OCI-LY1 (cell line): Measurements from ENCODE around the gene AIF1L.

ENCODE experiments used
- H2AFZ ChIP-seq: fragments of 200-600 bp; sonication (generic), shearing (Covaris generic); 2 replicates; pipeline ENCODE4 v1.6.0; 2014; ENCODE audit warnings: antibody characterized with exemption, mild to moderate bottlenecking, low read length
- H3F3A ChIP-seq: fragments of 200-600 bp; sonication (generic), shearing (Covaris generic); 2 replicates; pipeline ENCODE4 v1.6.0; 2014; ENCODE audit warnings: mild to moderate bottlenecking, antibody characterized with exemption, low read length, moderate library complexity; ENCODE audit not compliant: insufficient read depth
- H3K27ac ChIP-seq: fragments of 200-600 bp; sonication (generic); 2 replicates; pipeline ENCODE4 v1.5.1; 2014; ENCODE audit warnings: low read length, mixed run types, mild to moderate bottlenecking, low read depth; ENCODE audit not compliant: poor library complexity, severe bottlenecking
- H3K27me3 ChIP-seq: fragments of 200-600 bp; sonication (generic); 2 replicates; pipeline ENCODE4 v1.6.0; 2014; ENCODE audit warnings: antibody characterized with exemption, mild to moderate bottlenecking, low read length, moderate library complexity; ENCODE audit not compliant: insufficient read depth
- H3K36me3 ChIP-seq: fragments of 200-600 bp; sonication (generic); 2 replicates; pipeline ENCODE4 v1.6.1; 2014; ENCODE audit warnings: mild to moderate bottlenecking, antibody characterized with exemption, low read length, moderate library complexity, mixed read lengths; ENCODE audit not compliant: insufficient read depth
- H3K4me1 ChIP-seq: fragments of 200-600 bp; sonication (generic); 2 replicates; pipeline ENCODE4 v1.5.1; 2014; ENCODE audit warnings: mild to moderate bottlenecking, low read length, moderate library complexity; ENCODE audit not compliant: insufficient read depth, severe bottlenecking
- H3K4me2 ChIP-seq: fragments of 200-600 bp; sonication (generic), shearing (Covaris generic); 2 replicates; pipeline ENCODE4 v1.6.1; 2014; ENCODE audit warnings: low read length
- H3K4me3 ChIP-seq: fragments of 200-600 bp; sonication (generic); 2 replicates; pipeline ENCODE4 v1.5.1; 2014; ENCODE audit warnings: low read length, low read depth, mild to moderate bottlenecking, mixed read lengths; ENCODE audit not compliant: poor library complexity, severe bottlenecking
- H3K79me2 ChIP-seq: fragments of 200-600 bp; shearing (Covaris generic); 2 replicates; pipeline ENCODE4 v1.6.1; 2016; ENCODE audit warnings: mixed run types, low read length, mixed read lengths; ENCODE audit not compliant: insufficient read depth
- H3K9ac ChIP-seq: fragments of 200-600 bp; sonication (generic), shearing (Covaris generic); 2 replicates; pipeline ENCODE4 v1.6.1; 2014; ENCODE audit warnings: mild to moderate bottlenecking, low read length, mixed read lengths
- H3K9me2 ChIP-seq: fragments of 200-600 bp; sonication (generic), shearing (Covaris generic); 2 replicates; pipeline ENCODE4 v1.6.1; 2014; ENCODE audit warnings: low read depth, mild to moderate bottlenecking, low read length, mixed read lengths
- H3K9me3 ChIP-seq: fragments of 200-600 bp; shearing (Covaris generic); 2 replicates; pipeline ENCODE4 v1.6.1; 2014; ENCODE audit warnings: low read length, mixed read lengths
- H4K20me1 ChIP-seq: fragments of 200-600 bp; sonication (generic), shearing (Covaris generic); 2 replicates; pipeline ENCODE4 v1.6.0; 2016; ENCODE audit warnings: mild to moderate bottlenecking, low read length; ENCODE audit not compliant: insufficient read depth
- EZH2 ChIP-seq: fragments of 200-600 bp; sonication (generic), shearing (Covaris generic); IDR thresholded peaks from 2 replicates; pipeline ENCODE4 v1.8.0; 2017; ENCODE audit warnings: borderline replicate concordance, mixed run types, mild to moderate bottlenecking, antibody characterized with exemption, low read length, moderate library complexity, mixed read lengths
- TF ChIP-seq, protein P1 (sequence below): fragments of 200-600 bp; sonication (generic), shearing (Covaris generic); IDR thresholded peaks from 2 replicates; pipeline ENCODE4 v1.5.1; 2017; ENCODE audit warnings: mild to moderate bottlenecking, antibody characterized with exemption, low read length, moderate library complexity, mixed read lengths

The AIF1L gene

DNA sequence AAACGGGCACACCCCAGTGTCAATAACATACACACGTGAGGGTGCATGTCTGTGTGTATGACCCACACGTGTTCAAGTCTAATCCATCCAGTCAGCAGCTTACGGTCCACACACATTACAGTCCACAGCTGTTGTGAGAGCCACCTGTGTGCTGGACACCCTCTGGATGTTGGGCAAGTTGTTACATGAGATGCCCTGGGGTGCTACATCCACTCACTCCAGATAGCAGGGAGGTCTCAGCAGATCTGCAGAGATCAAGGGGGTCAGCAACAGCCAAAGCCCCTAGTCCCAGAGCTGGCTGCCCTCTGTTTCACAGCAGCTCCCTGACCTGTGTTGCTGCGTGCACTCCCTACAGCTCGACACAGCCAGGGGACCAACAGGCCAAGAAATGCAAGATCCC lies 4.3 kb upstream of the AIF1L start:
- Histone ChIP-seq H3K4me2 (no peak overlapping the region), H3K36me3 (no peaks in the 10 kb centered on the region), H3K9me3 (no peaks in the 10 kb centered on the region), H3K9me2 (no peaks in the 10 kb centered on the region), H3K9ac (no peak overlapping the region), H3K27ac (no peak overlapping the region), H3K27me3 (peaks cover 4% of the 10 kb centered on the region), H3K4me1 (peaks cover 3% of the 10 kb centered on the region), H2AFZ (no peak overlapping the region), H4K20me1 (no peaks in the 10 kb centered on the region), H3F3A (no peaks in the 10 kb centered on the region), H3K79me2 (no peaks in the 10 kb centered on the region), H3K4me3 (no peak overlapping the region)
- TF ChIP-seq, protein P1, sequence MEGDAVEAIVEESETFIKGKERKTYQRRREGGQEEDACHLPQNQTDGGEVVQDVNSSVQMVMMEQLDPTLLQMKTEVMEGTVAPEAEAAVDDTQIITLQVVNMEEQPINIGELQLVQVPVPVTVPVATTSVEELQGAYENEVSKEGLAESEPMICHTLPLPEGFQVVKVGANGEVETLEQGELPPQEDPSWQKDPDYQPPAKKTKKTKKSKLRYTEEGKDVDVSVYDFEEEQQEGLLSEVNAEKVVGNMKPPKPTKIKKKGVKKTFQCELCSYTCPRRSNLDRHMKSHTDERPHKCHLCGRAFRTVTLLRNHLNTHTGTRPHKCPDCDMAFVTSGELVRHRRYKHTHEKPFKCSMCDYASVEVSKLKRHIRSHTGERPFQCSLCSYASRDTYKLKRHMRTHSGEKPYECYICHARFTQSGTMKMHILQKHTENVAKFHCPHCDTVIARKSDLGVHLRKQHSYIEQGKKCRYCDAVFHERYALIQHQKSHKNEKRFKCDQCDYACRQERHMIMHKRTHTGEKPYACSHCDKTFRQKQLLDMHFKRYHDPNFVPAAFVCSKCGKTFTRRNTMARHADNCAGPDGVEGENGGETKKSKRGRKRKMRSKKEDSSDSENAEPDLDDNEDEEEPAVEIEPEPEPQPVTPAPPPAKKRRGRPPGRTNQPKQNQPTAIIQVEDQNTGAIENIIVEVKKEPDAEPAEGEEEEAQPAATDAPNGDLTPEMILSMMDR: no peak
- no peak for TF ChIP-seq EZH2

DNA sequence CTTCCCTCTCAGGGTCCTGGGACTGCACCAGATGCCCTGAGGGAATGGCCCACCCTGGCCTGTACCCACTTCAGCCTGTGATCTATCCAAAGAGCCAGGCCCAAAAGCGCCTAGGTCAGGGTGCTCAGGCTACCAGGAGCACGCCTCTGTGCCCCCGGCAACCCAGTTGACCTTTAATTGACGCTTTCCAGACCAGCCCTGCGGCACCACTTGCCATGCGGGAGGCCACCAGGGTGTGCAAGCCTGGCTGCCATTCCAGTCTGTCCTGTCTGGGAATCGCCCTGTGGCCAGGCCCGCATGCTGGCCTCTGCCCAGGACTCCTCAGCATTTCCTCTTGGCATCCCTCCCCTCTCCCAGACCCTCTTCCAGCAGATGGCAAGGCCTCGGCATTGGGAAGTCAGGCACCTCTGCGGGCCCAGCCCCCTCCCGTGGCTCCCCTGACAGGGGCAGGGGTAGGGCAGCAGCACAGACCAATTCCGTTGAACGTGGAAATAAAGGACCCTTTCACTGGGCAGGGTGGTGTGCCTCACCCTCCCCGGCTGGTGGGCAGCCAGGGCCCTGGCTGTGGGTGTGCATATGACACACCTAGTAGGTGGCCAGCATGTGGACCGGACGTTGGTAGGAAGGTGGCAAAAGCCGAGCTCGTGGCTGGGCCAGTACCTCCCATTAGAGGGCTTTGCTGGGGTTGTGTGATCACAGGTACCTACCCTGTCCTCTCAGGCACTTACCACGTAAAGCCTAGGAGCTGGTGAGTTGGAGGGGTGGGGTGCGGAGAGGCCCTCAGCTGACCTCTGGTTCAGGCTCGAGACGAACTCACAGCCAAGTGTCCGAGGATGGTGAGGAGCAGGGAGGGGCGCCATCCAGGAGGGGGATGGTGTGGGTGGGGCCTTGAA lies 3.5 kb upstream of the AIF1L start:
- H3K4me1 ChIP-seq: peaks cover 3% of the 10 kb centered on the region
- H3K9me2 ChIP-seq: no peaks in the 10 kb centered on the region
- no peaks in the 10 kb centered on the region for H3K36me3 ChIP-seq
- H3K27ac ChIP-seq: no peak overlapping the region
- H3K27me3 ChIP-seq: peaks cover 4% of the 10 kb centered on the region
- H3F3A ChIP-seq: no peaks in the 10 kb centered on the region
- H2AFZ ChIP-seq: no peak overlapping the region
- H4K20me1 ChIP-seq: no peaks in the 10 kb centered on the region
- H3K4me2 ChIP-seq: no peak overlapping the region
- H3K4me3 ChIP-seq: no peak overlapping the region
- H3K9ac ChIP-seq: no peak overlapping the region
- H3K9me3 ChIP-seq: no peaks in the 10 kb centered on the region
- no peaks in the 10 kb centered on the region for H3K79me2 ChIP-seq
- TF ChIP-seq EZH2: no peak
- TF ChIP-seq, protein P1: no peak

DNA sequence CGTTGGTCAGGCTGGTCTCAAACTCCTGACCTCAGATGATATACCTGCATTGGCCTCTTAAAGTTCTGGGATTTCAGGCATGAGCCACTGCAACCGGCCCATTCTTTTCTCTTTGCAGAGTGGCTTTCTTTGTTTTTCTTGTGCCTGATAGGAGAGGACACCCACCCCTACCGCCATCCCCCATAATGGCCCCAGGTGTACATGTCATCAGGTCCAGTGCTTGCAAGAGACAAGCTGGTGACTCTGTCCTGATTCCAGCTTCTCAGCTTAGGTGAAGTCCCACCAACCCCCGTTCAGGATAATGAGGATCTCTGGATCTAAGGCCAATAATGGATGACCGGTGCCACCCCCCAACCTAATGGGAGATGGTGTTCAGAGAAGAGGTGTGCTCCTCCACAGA lies 2.3 kb upstream of the AIF1L start:
- Histone ChIP-seq H3K27me3 (peaks cover 4% of the 10 kb centered on the region; the same call in 1 of the 2 replicates), H3K4me3 (no peak overlapping the region), H3K4me2 (no peak overlapping the region), H3K9ac (no peak overlapping the region), H3K9me2 (no peaks in the 10 kb centered on the region), H3K36me3 (no peaks in the 10 kb centered on the region), H3F3A (no peaks in the 10 kb centered on the region), H3K27ac (no peak overlapping the region), H3K79me2 (no peaks in the 10 kb centered on the region), H3K4me1 (peaks cover 3% of the 10 kb centered on the region), H3K9me3 (no peaks in the 10 kb centered on the region), H4K20me1 (no peaks in the 10 kb centered on the region), H2AFZ (no peak overlapping the region)
- no peak for TF ChIP-seq EZH2
- TF ChIP-seq, protein P1: no peak
